ENCODE measurements around the gene TMEM231. TPM values are rescaled to one million over a fixed set of nuclear protein-coding genes. Genes with fewer than 3 reads are reported as not detected.
"Not testable (repeated sequence)": the region's sequence is repeated elsewhere in the genome, so short reads cannot be mapped to it uniquely, and the experiment has no call there.

The TMEM231 gene
- total RNA-seq = 1.6 and 2.8 TPM in 2 replicates

- intact Hi-C loops (cut with micrococcal nuclease) = loop anchor here (1.0 to 2.0 kb wide), 10 partner anchors 10 to 1259 kb away; partner anchors contain the start of genes ADAT1, CFDP1, GABARAPL2 and KARS1
Measured at GRCh38 chr16:75555707-75556430, at the start of gene TMEM231. TSS of gene TMEM231 (minus strand) at chr16:75556252. CDS start at chr16:75556209, 43 bp downstream.

DNA sequence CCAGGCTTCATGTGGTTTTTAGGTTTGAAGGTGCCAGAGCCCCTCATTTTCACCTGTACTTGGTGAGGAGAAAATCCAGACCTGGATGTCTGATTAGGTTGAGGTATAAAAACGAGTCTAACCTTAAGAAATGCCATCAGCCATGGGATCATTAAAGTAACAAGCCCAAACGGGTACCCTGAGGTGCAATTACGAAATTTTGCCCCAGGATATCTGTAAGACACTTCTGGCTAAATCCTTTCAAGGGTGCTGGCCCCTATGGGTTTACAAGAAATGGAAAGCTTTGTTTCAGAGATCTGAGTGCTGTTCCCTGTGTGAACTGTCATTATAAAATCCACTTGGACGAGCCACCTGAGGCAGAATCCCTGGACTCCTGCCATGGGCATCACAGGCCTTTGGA lies 47.2 kb upstream of the TMEM231 start:
- intact Hi-C loops (cut with micrococcal nuclease) = no loop called here

GRCh38 chr16:75599452-75600277 lies 43.6 kb upstream of the TMEM231 start:
- intact Hi-C loops (cut with micrococcal nuclease) = no loop called here

- intact Hi-C loops (cut with micrococcal nuclease) = loop anchor here (1.0 kb wide), 1 partner anchor 28 kb away; no protein-coding TSS in a partner anchor
Measured at GRCh38 chr16:75593825-75594820, 38.1 kb upstream of the TMEM231 start.

DNA sequence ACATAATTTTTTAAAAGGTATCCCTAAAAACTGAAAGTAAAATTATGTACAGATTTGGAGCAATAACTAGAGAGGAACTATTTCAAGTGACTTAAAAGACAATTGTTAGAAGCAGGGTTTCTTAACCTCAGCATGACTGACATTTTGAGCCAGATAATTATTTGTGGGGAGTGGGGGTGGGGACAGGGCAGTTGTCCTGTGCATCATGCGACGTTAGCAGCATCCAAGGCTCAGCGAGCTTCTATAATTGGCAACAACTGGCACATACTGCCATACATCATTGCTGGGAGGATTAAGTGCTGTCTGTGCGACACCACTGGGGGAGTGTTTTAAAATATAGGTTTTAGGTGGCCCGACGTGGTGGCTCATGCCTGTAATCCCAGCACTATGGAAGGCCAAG lies 37.3 kb upstream of the TMEM231 start:
- intact Hi-C loops (cut with micrococcal nuclease) = no loop called here

GRCh38 chr16:75591927-75592326 lies 35.9 kb upstream of the TMEM231 start:
- intact Hi-C loops (cut with micrococcal nuclease) = not testable (repeated sequence)

- intact Hi-C loops (cut with micrococcal nuclease) = no loop called here
Measured at GRCh38 chr16:75590920-75591843, 35.1 kb upstream of the TMEM231 start.

- intact Hi-C loops (cut with micrococcal nuclease) = no loop called here
Measured at GRCh38 chr16:75589306-75589705, 33.3 kb upstream of the TMEM231 start.

GRCh38 chr16:75588716-75589115 lies 32.7 kb upstream of the TMEM231 start:
- intact Hi-C loops (cut with micrococcal nuclease) = no loop called here

GRCh38 chr16:75584108-75584507 lies 28.1 kb upstream of the TMEM231 start:
- intact Hi-C loops (cut with micrococcal nuclease) = no loop called here

- intact Hi-C loops (cut with micrococcal nuclease) = no loop called here
Measured at GRCh38 chr16:75579281-75579834, 23.3 kb upstream of the TMEM231 start.

- intact Hi-C loops (cut with micrococcal nuclease) = no loop called here
Measured at GRCh38 chr16:75578725-75579124, 22.7 kb upstream of the TMEM231 start.

GRCh38 chr16:75578212-75578611 lies 22.2 kb upstream of the TMEM231 start:
- intact Hi-C loops (cut with micrococcal nuclease) = no loop called here

DNA sequence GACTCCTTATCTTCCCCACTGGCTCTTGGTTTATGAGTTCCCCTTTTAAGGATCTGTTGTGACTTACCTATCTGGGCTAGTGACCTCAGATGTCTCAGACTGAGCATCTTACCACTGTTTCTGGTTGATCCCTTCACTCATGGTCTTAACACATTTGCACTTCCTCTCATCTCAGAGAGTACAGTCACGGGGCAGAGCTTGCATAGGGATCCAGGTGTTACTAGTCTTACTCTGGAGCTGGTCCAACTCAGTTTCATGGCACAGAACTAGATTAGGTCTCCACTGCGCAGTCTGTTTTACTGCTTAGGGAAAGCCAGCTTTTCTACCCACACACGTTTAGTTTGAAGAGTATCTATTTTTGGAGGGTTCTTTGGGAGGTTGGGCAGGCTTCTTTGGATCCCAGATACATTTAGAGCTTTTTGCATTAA lies 20.3 kb upstream of the TMEM231 start:
- intact Hi-C loops (cut with micrococcal nuclease) = no loop called here

- intact Hi-C loops (cut with micrococcal nuclease) = no loop called here
Measured at GRCh38 chr16:75575958-75576357, 19.9 kb upstream of the TMEM231 start.

- intact Hi-C loops (cut with micrococcal nuclease) = no loop called here
Measured at GRCh38 chr16:75573955-75574354, 17.9 kb upstream of the TMEM231 start.

- intact Hi-C loops (cut with micrococcal nuclease) = no loop called here
Measured at GRCh38 chr16:75572864-75573542, 17.0 kb upstream of the TMEM231 start.

- intact Hi-C loops (cut with micrococcal nuclease) = no loop called here
Measured at GRCh38 chr16:75570396-75571065, 14.5 kb upstream of the TMEM231 start.
